DMS53 treated with DMSO at 0.1 percent for 48 hours (cell line): ENCODE results near the gene CEMIP2.

Source experiments
- DNase-seq: peaks from one replicate; lab custom pipeline; 2025; ENCODE audit not compliant: unreplicated experiment; lab: John Stamatoyannopoulos, UW

The CEMIP2 gene

DNA sequence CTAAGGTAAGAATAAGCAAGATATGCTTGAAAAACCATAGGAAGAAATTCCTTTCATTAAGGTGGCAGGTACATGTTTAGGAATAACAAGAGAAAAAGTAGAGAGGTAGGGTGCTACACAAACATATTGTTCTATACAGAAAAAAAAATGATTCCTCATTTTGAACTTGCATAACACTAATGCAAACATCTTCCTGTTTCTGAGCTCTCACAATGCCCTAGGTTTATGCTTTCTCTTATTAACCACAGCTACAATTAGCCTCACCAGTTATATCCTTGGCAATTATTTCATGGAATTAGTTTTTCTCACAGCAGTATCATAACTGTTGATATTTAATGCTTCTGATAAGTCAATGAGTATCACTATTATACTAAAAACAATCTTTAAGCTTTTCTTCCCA lies 20.7 kb downstream of the CEMIP2 start:
- no peak for DNase-seq

- DNase-seq = no peak
These were observed 21.6 kb downstream of the CEMIP2 start for GRCh38 chr9:71746758-71747125.

DNA sequence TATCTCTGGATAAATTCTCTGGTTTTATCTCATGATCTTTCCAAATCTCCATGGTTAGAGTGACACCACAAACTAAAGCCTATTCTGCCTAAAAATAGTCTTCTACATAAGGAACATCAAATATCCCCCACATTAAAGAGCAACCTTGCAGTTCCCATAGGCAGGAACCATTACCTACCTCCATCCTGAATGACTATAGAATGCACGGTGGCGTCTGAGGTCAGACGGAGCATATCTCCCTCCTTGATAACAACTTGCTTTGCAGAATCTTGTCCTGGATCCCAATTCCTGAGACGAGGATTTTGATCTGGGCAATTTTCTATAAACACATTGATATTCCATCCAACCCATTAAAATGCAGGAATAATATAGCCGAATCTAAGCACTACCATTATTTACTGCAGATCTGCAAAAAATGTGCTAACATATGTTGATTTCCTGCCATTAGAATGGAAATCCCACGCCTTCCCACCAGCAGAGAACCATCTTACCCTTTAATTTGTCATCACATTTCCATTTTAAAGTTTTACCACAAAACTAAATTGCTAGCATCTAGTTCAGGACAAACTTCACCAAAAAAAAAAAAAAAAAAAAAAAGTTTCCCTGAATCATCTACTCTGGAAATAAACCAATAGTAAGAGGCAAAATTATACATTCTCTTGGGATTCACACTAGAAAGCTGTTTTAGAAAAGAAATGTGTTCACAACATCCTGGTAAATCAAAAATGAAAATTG lies 22.1 kb downstream of the CEMIP2 start:
- DNase-seq = no peak

GRCh38 chr9:71744754-71745521 lies 23.4 kb downstream of the CEMIP2 start:
- no peak for DNase-seq

DNA sequence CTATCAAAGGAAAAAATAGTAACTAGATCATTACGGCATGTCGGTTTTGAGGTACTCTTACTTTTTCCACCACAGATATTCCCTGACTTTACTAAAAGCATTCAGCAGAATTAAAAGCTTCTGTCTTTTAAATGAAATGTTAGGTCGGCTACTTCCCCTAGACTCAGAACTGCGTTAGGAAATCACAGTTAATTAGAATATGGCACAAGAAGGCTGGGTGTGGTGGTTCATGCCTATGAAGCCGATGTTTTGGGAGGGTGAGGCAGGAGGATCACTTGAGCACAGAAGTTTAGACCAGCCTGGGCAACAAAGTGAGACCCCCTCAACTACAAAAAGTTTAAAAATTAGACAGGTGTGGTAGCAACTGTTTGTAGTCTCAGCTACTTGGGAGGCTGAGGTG lies 24.4 kb downstream of the CEMIP2 start:
- no peak for DNase-seq

- DNase-seq = no peak
These were observed 25.1 kb downstream of the CEMIP2 start for GRCh38 chr9:71743217-71743705.

DNA sequence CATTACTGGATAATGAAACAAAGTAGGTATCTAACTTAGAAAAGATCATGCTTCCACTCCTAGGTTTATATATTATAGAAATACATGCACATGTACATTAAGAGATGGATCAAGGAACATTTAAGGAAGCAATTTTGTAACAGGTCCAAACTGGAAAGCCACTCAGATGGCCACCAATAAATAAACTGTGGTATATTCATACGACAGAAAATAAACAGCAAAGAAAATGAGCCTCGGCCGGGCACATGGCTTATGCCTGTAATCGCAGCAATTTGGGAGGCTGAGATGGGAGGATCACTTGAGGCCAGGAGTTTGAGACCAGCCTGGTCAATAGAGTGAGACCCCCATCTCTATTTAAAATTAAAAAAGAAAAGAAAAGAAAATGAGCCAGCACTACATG lies 25.6 kb downstream of the CEMIP2 start:
- DNase-seq = no peak

DNA sequence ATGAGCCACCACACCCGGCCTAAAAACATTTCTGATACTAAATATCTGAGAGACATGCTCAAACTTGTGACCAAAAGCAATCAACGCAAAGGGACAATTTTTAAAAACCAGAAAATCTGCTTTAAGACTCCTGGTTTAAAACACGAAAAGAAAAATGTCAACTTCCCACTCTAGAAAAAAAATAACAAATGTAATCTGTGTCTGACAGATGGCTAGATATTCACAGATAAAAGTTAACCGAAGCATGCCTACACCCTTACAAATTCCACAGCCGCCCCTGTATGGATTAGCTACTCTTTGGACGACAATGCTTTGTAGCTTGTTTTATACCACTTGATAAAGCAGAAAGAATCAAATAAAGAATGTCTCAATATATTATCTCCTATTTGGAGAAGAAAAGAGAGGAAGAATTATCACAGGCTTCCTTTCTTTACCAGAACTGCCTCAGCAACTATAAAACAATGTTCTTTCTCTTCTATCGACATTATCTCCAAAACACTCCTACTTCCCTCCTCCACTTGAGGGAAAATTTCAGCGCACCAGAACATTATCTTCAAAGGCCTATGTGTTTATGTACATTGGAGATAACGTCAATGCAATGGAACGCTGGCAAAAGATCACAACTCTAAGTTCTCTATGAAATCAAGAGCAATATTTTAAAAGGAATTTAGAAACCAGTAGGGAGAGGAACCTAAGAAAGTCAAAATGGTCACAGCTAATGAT lies 26.2 kb downstream of the CEMIP2 start:
- DNase-seq = no peak

- DNase-seq = peak; percentile 2
These were observed 28.1 kb downstream of the CEMIP2 start for GRCh38 chr9:71740199-71740598.

DNA sequence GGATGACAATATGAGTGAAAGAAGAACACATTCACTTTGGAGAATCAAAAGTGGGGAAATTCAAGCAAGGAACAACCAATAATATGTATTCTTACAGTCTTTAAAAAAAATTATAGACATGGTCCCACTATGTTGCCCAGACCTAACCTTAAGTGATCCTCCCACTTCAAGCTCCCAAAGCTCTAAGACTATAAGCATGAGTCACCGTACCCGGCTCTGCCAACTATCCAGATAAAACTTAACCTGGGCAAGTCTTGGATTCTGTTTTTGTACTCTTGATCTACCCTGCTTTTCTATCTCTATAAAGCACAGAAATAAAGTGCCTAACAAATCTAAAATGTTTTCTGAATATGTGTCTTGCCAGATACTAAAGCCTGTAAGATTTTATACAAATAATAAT lies 30.9 kb downstream of the CEMIP2 start:
- DNase-seq = no peak

DNA sequence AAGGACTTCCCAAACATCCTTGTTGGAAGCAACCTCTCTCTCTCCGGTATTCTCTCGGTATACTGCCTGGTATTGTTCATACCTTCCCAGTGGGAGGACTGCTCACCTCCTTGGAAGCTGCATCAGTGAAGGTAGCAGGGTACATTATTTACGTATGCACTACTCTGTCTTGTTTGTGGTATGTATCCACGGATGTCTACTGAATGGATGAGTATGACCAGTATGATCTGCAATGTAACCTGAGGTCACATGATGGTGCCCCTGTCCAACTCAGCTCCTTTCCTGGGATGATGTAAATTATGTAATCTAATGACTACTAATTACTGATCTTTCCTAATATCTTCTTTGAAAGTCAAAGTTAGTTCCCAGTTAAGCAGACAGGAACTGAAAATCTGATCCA lies 32.1 kb downstream of the CEMIP2 start:
- DNase-seq = no peak

DNA sequence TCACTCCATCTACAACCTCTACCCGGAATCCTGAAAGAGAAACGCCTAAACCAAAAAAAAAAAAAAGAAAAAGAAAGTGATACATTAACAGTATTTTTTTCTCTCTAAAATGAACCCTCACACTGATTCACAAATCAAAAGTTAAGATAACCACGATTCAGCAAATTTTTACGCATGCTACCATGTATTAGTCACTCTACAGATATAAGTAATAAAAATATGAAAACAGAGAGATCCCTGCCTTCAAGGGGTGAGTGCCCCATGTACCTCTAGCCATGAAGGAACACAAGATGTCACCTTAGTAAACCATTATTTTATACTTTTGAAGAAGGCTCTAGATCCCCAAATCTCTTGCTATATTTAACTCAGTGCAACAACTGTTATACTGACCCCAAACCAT lies 33.4 kb downstream of the CEMIP2 start:
- no peak for DNase-seq

DNA sequence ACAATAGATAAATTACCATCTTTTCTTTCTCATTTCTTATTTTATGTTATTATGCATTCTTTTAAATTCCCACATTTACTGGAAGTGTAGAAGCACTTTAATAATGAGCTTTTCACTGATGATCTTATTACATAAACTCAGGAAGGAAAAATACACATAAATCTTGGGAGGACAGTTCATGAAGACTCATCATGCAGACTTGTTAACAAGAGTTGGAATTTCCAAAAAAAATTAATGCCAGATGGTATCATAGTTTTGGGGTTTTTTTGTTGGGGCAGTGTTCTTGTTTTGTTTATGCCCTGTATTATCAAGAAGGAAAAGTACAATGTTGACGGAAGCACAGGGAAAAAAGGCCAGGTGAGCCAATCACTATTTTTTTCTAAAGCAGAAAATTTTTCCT lies 35.1 kb downstream of the CEMIP2 start:
- DNase-seq = no peak

GRCh38 chr9:71729816-71730526 lies 38.3 kb downstream of the CEMIP2 start:
- no peak for DNase-seq

DNA sequence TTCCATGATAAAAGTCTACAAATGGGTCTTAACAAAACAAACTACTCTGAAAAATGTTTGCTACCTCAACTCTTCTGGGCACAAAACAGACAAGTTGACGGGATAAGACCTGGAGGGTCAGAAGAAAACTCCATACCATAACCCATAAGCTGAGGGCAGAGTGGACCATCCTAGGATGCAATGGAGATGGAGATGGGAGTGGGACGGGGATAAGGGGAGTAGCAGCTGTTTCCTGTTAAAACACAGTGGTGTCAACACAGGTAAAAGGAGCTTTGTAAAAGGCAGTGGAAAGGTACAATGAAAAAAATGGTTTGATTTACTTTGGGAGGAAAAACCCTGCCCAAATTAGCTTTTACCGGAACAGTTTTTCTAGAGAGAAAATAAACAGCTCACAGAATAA lies 41.6 kb downstream of the CEMIP2 start:
- no peak for DNase-seq

DNA sequence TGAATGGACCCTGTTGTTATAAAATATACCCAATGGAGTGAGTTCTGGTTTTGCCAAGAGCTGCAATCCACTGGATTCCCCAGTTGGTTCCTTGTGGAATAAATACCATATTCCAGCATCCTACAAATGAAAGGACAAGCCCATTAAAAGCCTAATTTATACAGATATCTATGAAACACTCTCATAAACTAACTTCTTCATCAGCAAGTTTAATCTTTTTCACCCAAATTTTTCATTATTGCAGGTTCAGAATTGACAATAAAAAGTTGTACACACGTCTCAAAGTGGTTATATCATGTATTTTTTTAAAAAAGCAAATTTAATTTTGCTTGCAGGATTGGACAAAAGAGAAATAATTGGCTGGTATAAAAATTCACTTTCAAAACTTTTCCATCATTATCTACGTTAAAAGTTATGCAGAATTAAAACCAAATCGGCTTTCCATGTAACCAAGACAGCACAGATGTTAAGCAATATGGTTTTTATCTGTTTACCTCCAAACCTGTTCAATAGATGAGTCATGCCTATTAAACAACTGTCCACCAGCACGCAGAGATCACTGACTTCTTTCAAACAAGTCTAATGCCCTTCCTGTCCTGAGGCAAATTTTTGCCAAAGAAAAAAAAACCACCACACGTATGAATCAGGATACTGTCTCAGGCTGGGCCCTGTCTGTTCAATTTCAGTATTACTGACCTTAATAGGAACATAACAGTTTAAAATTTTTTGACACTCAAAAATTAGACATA lies 42.5 kb downstream of the CEMIP2 start:
- peak; percentile 77 for DNase-seq

GRCh38 chr9:71721855-71722254 lies 46.5 kb downstream of the CEMIP2 start:
- no peak for DNase-seq

- DNase-seq = no peak
These were observed 48.8 kb downstream of the CEMIP2 start for GRCh38 chr9:71719562-71719961.

GRCh38 chr9:71719088-71719487 lies 49.2 kb downstream of the CEMIP2 start:
- no peak for DNase-seq

GRCh38 chr9:71716138-71716909 lies 52.0 kb downstream of the CEMIP2 start:
- DNase-seq = no peak
